ENCODE results near the gene KIF21A. TPM values are rescaled to one million over a fixed set of nuclear protein-coding genes. Genes with fewer than 3 reads are reported as not detected.

KIF21A gene
- total RNA-seq, 1 donor from 2014 or later = 23.3 TPM

- Mint-ChIP-seq H3K4me3 (no peak overlapping the region), H3K27me3 (ENCODE audit: insufficient read depth) (no peaks in the 10 kb centered on the region), H3K36me3 (ENCODE audit: low read depth) (peaks cover 7% of the 10 kb centered on the region)
These were observed 73.2 kb downstream of the KIF21A start for GRCh38 chr12:39369756-39370155.

GRCh38 chr12:39368891-39369290, 74.0 kb downstream of the KIF21A start:
- Mint-ChIP-seq H3K4me3 (no peak overlapping the region), H3K9me3 (peaks cover 9% of the 10 kb centered on the region), H3K4me1 (ENCODE audit: low read depth) (peaks cover 19% of the 10 kb centered on the region), H3K36me3 (ENCODE audit: low read depth) (peaks cover 10% of the 10 kb centered on the region), H3K27ac (no peak overlapping the region), H3K27me3 (ENCODE audit: insufficient read depth) (no peaks in the 10 kb centered on the region)
- DNase-seq (ENCODE audit: low spot score) = no peak
- intact Hi-C loops (cut with micrococcal nuclease) = no loop called here

More at GRCh38 chr12:39369756-39370155, 73.2 kb downstream of the KIF21A start:
- no peak for DNase-seq (ENCODE audit: low spot score)
- intact Hi-C loops (cut with micrococcal nuclease) = loop anchor here (10.0 kb wide), 1 partner anchor 445 kb away; no protein-coding TSS in a partner anchor
- peaks cover 9% of the 10 kb centered on the region for H3K9me3 Mint-ChIP-seq
- H3K27ac Mint-ChIP-seq = no peak overlapping the region
- peaks cover 19% of the 10 kb centered on the region for H3K4me1 Mint-ChIP-seq (ENCODE audit: low read depth)

- no peak for DNase-seq (ENCODE audit: low spot score)
- H3K27me3 Mint-ChIP-seq (ENCODE audit: insufficient read depth) = no peaks in the 10 kb centered on the region
- peaks cover 10% of the 10 kb centered on the region for H3K36me3 Mint-ChIP-seq (ENCODE audit: low read depth)
- intact Hi-C loops (cut with micrococcal nuclease) = no loop called here
- peaks cover 16% of the 10 kb centered on the region for H3K4me1 Mint-ChIP-seq (ENCODE audit: low read depth)
- H3K9me3 Mint-ChIP-seq = peaks cover 9% of the 10 kb centered on the region
- H3K27ac Mint-ChIP-seq = no peak overlapping the region
- no peak overlapping the region for H3K4me3 Mint-ChIP-seq
These were observed 74.8 kb downstream of the KIF21A start for GRCh38 chr12:39368096-39368495.

GRCh38 chr12:39367494-39367893, 75.4 kb downstream of the KIF21A start:
- peaks cover 4% of the 10 kb centered on the region for H3K9me3 Mint-ChIP-seq
- no peak overlapping the region for H3K4me3 Mint-ChIP-seq
- DNase-seq (ENCODE audit: low spot score) = no peak
- peaks cover 10% of the 10 kb centered on the region for H3K36me3 Mint-ChIP-seq (ENCODE audit: low read depth)
- peaks cover 10% of the 10 kb centered on the region for H3K4me1 Mint-ChIP-seq (ENCODE audit: low read depth)
- intact Hi-C loops (cut with micrococcal nuclease) = no loop called here
- H3K27ac Mint-ChIP-seq = no peak overlapping the region
- H3K27me3 Mint-ChIP-seq (ENCODE audit: insufficient read depth) = no peaks in the 10 kb centered on the region

- Mint-ChIP-seq H3K4me1 (ENCODE audit: low read depth) (peaks cover 5% of the 10 kb centered on the region), H3K27ac (no peak overlapping the region), H3K4me3 (no peak overlapping the region), H3K36me3 (ENCODE audit: low read depth) (peaks cover 15% of the 10 kb centered on the region), H3K27me3 (ENCODE audit: insufficient read depth) (no peaks in the 10 kb centered on the region), H3K9me3 (no peaks in the 10 kb centered on the region)
- intact Hi-C loops (cut with micrococcal nuclease) = no loop called here
- no peak for DNase-seq (ENCODE audit: low spot score)
These were observed 77.4 kb downstream of the KIF21A start for GRCh38 chr12:39365364-39366001.

GRCh38 chr12:39364196-39364595, 78.7 kb downstream of the KIF21A start:
- no peaks in the 10 kb centered on the region for H3K9me3 Mint-ChIP-seq
- no peak overlapping the region for H3K4me3 Mint-ChIP-seq
- no peaks in the 10 kb centered on the region for H3K4me1 Mint-ChIP-seq (ENCODE audit: low read depth)
- DNase-seq (ENCODE audit: low spot score) = no peak
- H3K27ac Mint-ChIP-seq = no peak overlapping the region
- peaks cover 15% of the 10 kb centered on the region for H3K36me3 Mint-ChIP-seq (ENCODE audit: low read depth)
- intact Hi-C loops (cut with micrococcal nuclease) = no loop called here
- H3K27me3 Mint-ChIP-seq (ENCODE audit: insufficient read depth) = no peaks in the 10 kb centered on the region

GRCh38 chr12:39359645-39360044, 83.3 kb downstream of the KIF21A start:
- H3K9me3 Mint-ChIP-seq = no peaks in the 10 kb centered on the region
- no peak overlapping the region for H3K4me3 Mint-ChIP-seq
- peaks cover 19% of the 10 kb centered on the region for H3K36me3 Mint-ChIP-seq (ENCODE audit: low read depth)
- H3K27ac Mint-ChIP-seq = no peak overlapping the region
- no peaks in the 10 kb centered on the region for H3K27me3 Mint-ChIP-seq (ENCODE audit: insufficient read depth)
- peaks cover 4% of the 10 kb centered on the region for H3K4me1 Mint-ChIP-seq (ENCODE audit: low read depth)
- no peak for DNase-seq (ENCODE audit: low spot score)
- intact Hi-C loops (cut with micrococcal nuclease) = no loop called here

GRCh38 chr12:39357041-39357440, 85.9 kb downstream of the KIF21A start:
- no peak for DNase-seq (ENCODE audit: low spot score)
- Mint-ChIP-seq H3K27me3 (ENCODE audit: insufficient read depth) (no peaks in the 10 kb centered on the region), H3K27ac (no peak overlapping the region), H3K36me3 (ENCODE audit: low read depth) (peaks cover 13% of the 10 kb centered on the region), H3K4me1 (ENCODE audit: low read depth) (peaks cover 4% of the 10 kb centered on the region), H3K4me3 (no peak overlapping the region), H3K9me3 (no peaks in the 10 kb centered on the region)
- intact Hi-C loops (cut with micrococcal nuclease) = no loop called here

- intact Hi-C loops (cut with micrococcal nuclease) = no loop called here
- Mint-ChIP-seq H3K27me3 (ENCODE audit: insufficient read depth) (no peaks in the 10 kb centered on the region), H3K36me3 (ENCODE audit: low read depth) (peaks cover 8% of the 10 kb centered on the region), H3K4me3 (no peak overlapping the region), H3K27ac (no peak overlapping the region), H3K4me1 (ENCODE audit: low read depth) (peaks cover 4% of the 10 kb centered on the region), H3K9me3 (no peaks in the 10 kb centered on the region)
- DNase-seq (ENCODE audit: low spot score) = no peak
These were observed 87.1 kb downstream of the KIF21A start for GRCh38 chr12:39355841-39356240.

GRCh38 chr12:39354955-39355354, 88.0 kb downstream of the KIF21A start:
- no peak overlapping the region for H3K4me3 Mint-ChIP-seq
- H3K36me3 Mint-ChIP-seq (ENCODE audit: low read depth) = peaks cover 10% of the 10 kb centered on the region
- no peaks in the 10 kb centered on the region for H3K27me3 Mint-ChIP-seq (ENCODE audit: insufficient read depth)
- peaks cover 4% of the 10 kb centered on the region for H3K4me1 Mint-ChIP-seq (ENCODE audit: low read depth)
- intact Hi-C loops (cut with micrococcal nuclease) = no loop called here
- H3K9me3 Mint-ChIP-seq = no peaks in the 10 kb centered on the region
- H3K27ac Mint-ChIP-seq = no peak overlapping the region
- DNase-seq (ENCODE audit: low spot score) = no peak

- peaks cover 10% of the 10 kb centered on the region for H3K36me3 Mint-ChIP-seq (ENCODE audit: low read depth)
- H3K27me3 Mint-ChIP-seq (ENCODE audit: insufficient read depth) = no peaks in the 10 kb centered on the region
- H3K4me1 Mint-ChIP-seq (ENCODE audit: low read depth) = peaks cover 4% of the 10 kb centered on the region
- H3K27ac Mint-ChIP-seq = no peak overlapping the region
- intact Hi-C loops (cut with micrococcal nuclease) = no loop called here
- no peak overlapping the region for H3K4me3 Mint-ChIP-seq
- DNase-seq (ENCODE audit: low spot score) = no peak
- no peaks in the 10 kb centered on the region for H3K9me3 Mint-ChIP-seq
These were observed 90.4 kb downstream of the KIF21A start for GRCh38 chr12:39352471-39353017.

GRCh38 chr12:39351153-39351552, 91.8 kb downstream of the KIF21A start:
- no peaks in the 10 kb centered on the region for H3K9me3 Mint-ChIP-seq
- H3K4me1 Mint-ChIP-seq (ENCODE audit: low read depth) = peaks cover 4% of the 10 kb centered on the region

GRCh38 chr12:39348941-39349626, 93.8 kb downstream of the KIF21A start:
- no peak overlapping the region for H3K27ac Mint-ChIP-seq
- H3K27me3 Mint-ChIP-seq (ENCODE audit: insufficient read depth) = no peaks in the 10 kb centered on the region
- no peaks in the 10 kb centered on the region for H3K4me1 Mint-ChIP-seq (ENCODE audit: low read depth)
- intact Hi-C loops (cut with micrococcal nuclease) = loop anchor here (10.0 kb wide), 1 partner anchor 96 kb away; the partner anchor contains the start of gene KIF21A
- no peak overlapping the region for H3K4me3 Mint-ChIP-seq
- H3K9me3 Mint-ChIP-seq = no peaks in the 10 kb centered on the region
- H3K36me3 Mint-ChIP-seq (ENCODE audit: low read depth) = peaks cover 2% of the 10 kb centered on the region
- DNase-seq (ENCODE audit: low spot score) = no peak

More at GRCh38 chr12:39351153-39351552, 91.8 kb downstream of the KIF21A start:
- Mint-ChIP-seq H3K4me3 (no peak overlapping the region), H3K27ac (no peak overlapping the region), H3K36me3 (ENCODE audit: low read depth) (peaks cover 7% of the 10 kb centered on the region), H3K27me3 (ENCODE audit: insufficient read depth) (no peaks in the 10 kb centered on the region)
- intact Hi-C loops (cut with micrococcal nuclease) = no loop called here
- DNase-seq (ENCODE audit: low spot score) = no peak
